HepG2 (cell line): Measurements from ENCODE around the gene GLT1D1. TPM values are rescaled to one million over a fixed set of nuclear protein-coding genes. Genes with fewer than 3 reads are reported as not detected.

Experiments
- ATAC-seq: fragments of 200-7000 bp; cut with Tn5 transposase; 3 replicates; pipeline ENCODE4 v1.9.1; 2020; ENCODE audit warnings: mild to moderate bottlenecking, moderate library complexity
- BruUV-seq: library from RNA; stranded (reverse); fragments of 400-500 nt; replicated peaks from 2 replicates; lab custom pipeline; 2021; lab: Mats Ljungman, UMichigan
- CTCF ChIA-PET: fragments of 300-600 bp; formaldehyde crosslinking; extraction: SDS; loops from one replicate; lab custom pipeline; 2021; ENCODE audit warnings: low total read pairs, inconsistent platforms, low intra/inter-chr PET ratio; lab: Yijun Ruan, JAX
- POLR2A ChIA-PET: fragments of 350-600 bp; sonication (Branson Sonifier 250); formaldehyde crosslinking; loops from one replicate; lab custom pipeline; 2020; ENCODE audit warnings: antibody characterized with exemption, inconsistent platforms; lab: Yijun Ruan, JAX
- DNase-seq: peaks from one replicate; pipeline ENCODE4 v3.0.0-alpha.2; 2015; ENCODE audit warnings: low spot score
- FAIRE-seq: peaks from 3 replicates; lab custom pipeline; 2011; peaks lifted over from hg19 to GRCh38; lab: Jason Lieb, UNC
- H2AFZ ChIP-seq: one replicate; pipeline ENCODE4 v1.6.1; 2011; ENCODE audit warnings: low read length, inconsistent platforms
- H3K27ac ChIP-seq: fragments of 300-600 bp; 3 replicates; pipeline ENCODE4 v1.8.0; 2011; ENCODE audit warnings: mixed run types, mild to moderate bottlenecking, mixed read lengths, low read length, inconsistent platforms; ENCODE audit not compliant: insufficient read depth; ENCODE audit errors: extremely low read length
- H3K27me3 ChIP-seq, 2 experiments: fragments of 200-600 bp in 1 of 2; 2 replicates in 1 of 2; 3 replicates in 1 of 2; pipeline versions ENCODE4 v1.6.0 to v1.8.0; 2011; ENCODE audit warnings: low read length in 2 of 2, mild to moderate bottlenecking in 2 of 2, moderate library complexity in 2 of 2, inconsistent platforms in 1 of 2; ENCODE audit not compliant: insufficient read depth in 2 of 2, control insufficient read depth in 1 of 2
- H3K36me3 ChIP-seq, 2 experiments: fragments of 200-600 bp in 1 of 2; replicated peaks in 1 of 2; 2 replicates in 1 of 2; 3 replicates in 1 of 2; pipeline versions ENCODE4 v1.5.1 to v1.8.0; 2011; ENCODE audit warnings: low read length in 2 of 2, inconsistent platforms in 1 of 2; ENCODE audit not compliant: insufficient read depth in 2 of 2, control insufficient read depth in 1 of 2
- H3K4me1 ChIP-seq: 2 replicates; pipeline ENCODE4 v1.5.1; 2012; ENCODE audit warnings: low read length, inconsistent platforms; ENCODE audit not compliant: insufficient read depth
- H3K4me2 ChIP-seq: 2 replicates; pipeline ENCODE4 v1.6.0; 2011; ENCODE audit warnings: low read depth, low read length, inconsistent platforms
- H3K4me3 ChIP-seq, 3 experiments: fragments of 200-600 bp in 1 of 3; sonication (generic), shearing (Covaris generic) in 1 of 3; replicated peaks in 1 of 3; 2 replicates each; pipeline ENCODE4 v1.5.1; 2011 to 2016; ENCODE audit warnings: low read length in 3 of 3, inconsistent platforms in 2 of 3, low read depth in 2 of 3, mild to moderate bottlenecking in 2 of 3, control low read depth in 1 of 3, mixed read lengths in 1 of 3; ENCODE audit not compliant: insufficient read depth in 1 of 3
- H3K79me2 ChIP-seq: one replicate; pipeline ENCODE4 v1.6.1; 2011; ENCODE audit warnings: low read length, inconsistent platforms; ENCODE audit not compliant: insufficient read depth
- H3K9ac ChIP-seq: 2 replicates; pipeline ENCODE4 v1.6.0; 2011; ENCODE audit warnings: mild to moderate bottlenecking, low read depth, low read length, inconsistent platforms; ENCODE audit not compliant: insufficient read depth
- H3K9me3 ChIP-seq: 2 replicates; pipeline ENCODE4 v1.5.1; 2012; ENCODE audit warnings: mild to moderate bottlenecking, low read length
- H4K20me1 ChIP-seq: 2 replicates; pipeline ENCODE4 v1.6.0; 2011; ENCODE audit warnings: inconsistent platforms, mild to moderate bottlenecking, low read length, moderate library complexity; ENCODE audit not compliant: insufficient read depth
- ETS1 ChIP-seq: sonication (generic); formaldehyde crosslinking; IDR thresholded peaks from 2 replicates; pipeline ENCODE4 v1.4.0; 2020; ENCODE audit warnings: missing genetic modification reagents
- GTF2F1 ChIP-seq: fragments of 150-350 bp; IDR thresholded peaks from 2 replicates; pipeline ENCODE4 v1.6.1; 2014; ENCODE audit warnings: low read length
- GZF1 ChIP-seq: sonication (generic); formaldehyde crosslinking; IDR thresholded peaks from 2 replicates; pipeline ENCODE4 v1.5.1; 2020; ENCODE audit warnings: mild to moderate bottlenecking, missing genetic modification reagents
- RARA ChIP-seq: IDR thresholded peaks from 2 replicates; pipeline ENCODE4 v1.6.1; 2016; ENCODE audit warnings: missing genetic modification reagents, missing compliant biosample characterization
- RELA ChIP-seq: sonication (generic); formaldehyde crosslinking; IDR thresholded peaks from 2 replicates; pipeline ENCODE4 v1.4.0; 2020; ENCODE audit warnings: missing genetic modification reagents
- ZNF639 ChIP-seq: conservative IDR thresholded peaks from 2 replicates; pipeline ENCODE4 v1.6.1; 2018; ENCODE audit warnings: missing genetic modification reagents
- whole genome bisulfite sequencing: methylation state at CpG from one replicate; pipeline ENCODE4 v1.1.6; 2017; ENCODE audit warnings: low lambda C conversion rate; 5-methylcytosine and 5-hydroxymethylcytosine counted together
- in situ Hi-C: cut with HindIII; loops from 2 replicates; pipeline ENCODE4 v1.10.0; 2017; ENCODE audit warnings: low pct_unique_long_range_greater_than_20kb; ENCODE audit not compliant: extremely low pct_ligation_motif_present
- intact Hi-C: fragments of 100-400 bp; cut with micrococcal nuclease; formaldehyde crosslinking; loops from one replicate; pipeline ENCODE4 v1.10.0; 2022; ENCODE audit not compliant: unreplicated experiment
- polyA plus RNA-seq, 8 experiments: library from polyadenylated mRNA; depleted of rRNA in 3 of 8; stranded (reverse) in 7 of 8; unstranded in 1 of 8; fragments of >200 nt; fragmentation: Illumina TruSeq in 4 of 8; extraction: Trizol in 4 of 8; gene quantifications; 2 replicates each; pipeline versions ENCODE4 v1.2.1 to v1.2.3, GENCODE V29; 2011 to 2016; ENCODE audit warnings: low read depth in 4 of 8, missing spikeins in 1 of 8, mixed read lengths in 1 of 8; ENCODE audit not compliant: insufficient read depth in 1 of 8
- total RNA-seq, 5 experiments: library from RNA; depleted of rRNA; stranded (reverse); fragments of >200 nt; fragmentation: Illumina TruSeq; extraction: Trizol; gene quantifications; 2 replicates each; pipeline ENCODE4 v1.2.3, GENCODE V29; 2016; ENCODE audit warnings: low read depth in 1 of 5
- TF ChIP-seq, protein P1 (sequence below): sonication (generic); formaldehyde crosslinking; IDR thresholded peaks from 2 replicates; pipeline ENCODE4 v1.5.0; 2020; ENCODE audit warnings: mild to moderate bottlenecking, missing genetic modification reagents
- TF ChIP-seq, protein P2 (sequence below): sonication (generic); formaldehyde crosslinking; IDR thresholded peaks from 2 replicates; pipeline ENCODE4 v1.4.0; 2020; ENCODE audit warnings: missing genetic modification reagents
- TF ChIP-seq, protein P3 (sequence below): sonication (generic); formaldehyde crosslinking; IDR thresholded peaks from 2 replicates; pipeline ENCODE4 v1.4.0; 2020; ENCODE audit warnings: missing genetic modification reagents, mild to moderate bottlenecking, borderline replicate concordance

The GLT1D1 gene
- total and polyA plus RNA-seq, 2 of the 13 experiments (the other 11 are each of a cell fraction or from before 2014, with no cell fraction given), result 0.09 to 0.17 TPM

DNA sequence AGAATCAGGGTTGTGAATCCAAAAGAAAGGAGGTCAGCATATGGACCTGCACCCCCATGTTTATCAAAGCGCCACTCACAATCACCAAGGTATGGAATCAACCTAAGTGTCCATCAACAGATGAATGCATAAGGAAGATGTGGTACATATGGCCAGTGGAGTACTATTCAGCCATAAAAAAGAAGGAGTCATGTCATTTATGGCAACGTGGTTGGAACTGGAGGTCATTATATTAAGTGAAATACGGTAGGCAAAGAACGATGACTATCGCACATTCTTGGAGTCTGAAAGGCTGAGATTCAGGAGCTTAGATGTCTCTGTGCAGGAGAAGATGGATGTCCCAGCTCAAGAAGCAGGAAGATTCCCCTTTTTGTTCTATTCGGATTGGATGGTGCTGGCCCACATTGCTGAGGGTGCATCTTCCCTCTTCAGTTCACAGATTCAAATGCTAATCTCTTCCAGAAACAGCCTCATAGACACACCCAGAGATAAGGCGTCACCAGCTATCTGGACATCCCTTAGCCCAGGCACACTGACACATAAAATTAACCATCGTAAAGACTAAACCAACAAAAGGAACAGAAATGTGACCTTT is 108.1 kb downstream of the GLT1D1 start:
- Histone ChIP-seq H3K9me3 (0 out of 2 replicates have a peak, but pooled peaks cover 8% of the 10 kb centered on the region), H3K36me3 (no peaks in the 10 kb centered on the region), H3K79me2 (no peaks in the 10 kb centered on the region), H3K27ac (no peak overlapping the region), H3K4me3 (no peak overlapping the region), H4K20me1 (no peaks in the 10 kb centered on the region), H3K4me1 (no peaks in the 10 kb centered on the region), H3K27me3 (peaks cover 0 to 5% of the 10 kb centered on the region in 2 experiments; a peak in 2 of 5 replicates), H3K9ac (no peak overlapping the region), H3K4me2 (no peak overlapping the region), H2AFZ (no peak overlapping the region)
- intact Hi-C loops, result no loop called here
- in situ Hi-C loops, result no loop called here
- WGBS, result 26% methylated on average over 8 of the region's 8 CpGs
- ChIA-PET POLR2A (no interaction called here), CTCF (no interaction called here)
- FAIRE-seq (no peak), ATAC-seq (no peak), DNase-seq (no peak)
- no peak for TF ChIP-seq RARA (CRISPR knock-in tag)
- TF ChIP-seq RELA (CRISPR knock-in tag), result no peak
- no peak for TF ChIP-seq GTF2F1
- peak; percentile 99 for TF ChIP-seq GZF1 (CRISPR knock-in tag)
- TF ChIP-seq ZNF639 (CRISPR knock-in tag), result no peak
- BruUV-seq, result no TSS peak

- CTCF ChIA-PET, result no interaction called here
- H3K27me3 ChIP-seq, result peaks cover 0 to 5% of the 10 kb centered on the region in 2 experiments; a peak in 2 of 5 replicates
- TF ChIP-seq, protein P1, sequence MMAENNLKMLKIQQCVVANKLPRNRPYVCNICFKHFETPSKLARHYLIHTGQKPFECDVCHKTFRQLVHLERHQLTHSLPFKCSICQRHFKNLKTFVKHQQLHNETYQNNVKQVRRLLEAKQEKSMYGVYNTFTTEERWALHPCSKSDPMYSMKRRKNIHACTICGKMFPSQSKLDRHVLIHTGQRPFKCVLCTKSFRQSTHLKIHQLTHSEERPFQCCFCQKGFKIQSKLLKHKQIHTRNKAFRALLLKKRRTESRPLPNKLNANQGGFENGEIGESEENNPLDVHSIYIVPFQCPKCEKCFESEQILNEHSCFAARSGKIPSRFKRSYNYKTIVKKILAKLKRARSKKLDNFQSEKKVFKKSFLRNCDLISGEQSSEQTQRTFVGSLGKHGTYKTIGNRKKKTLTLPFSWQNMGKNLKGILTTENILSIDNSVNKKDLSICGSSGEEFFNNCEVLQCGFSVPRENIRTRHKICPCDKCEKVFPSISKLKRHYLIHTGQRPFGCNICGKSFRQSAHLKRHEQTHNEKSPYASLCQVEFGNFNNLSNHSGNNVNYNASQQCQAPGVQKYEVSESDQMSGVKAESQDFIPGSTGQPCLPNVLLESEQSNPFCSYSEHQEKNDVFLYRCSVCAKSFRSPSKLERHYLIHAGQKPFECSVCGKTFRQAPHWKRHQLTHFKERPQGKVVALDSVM (CRISPR knock-in tag), result no peak
- TF ChIP-seq, protein P2, sequence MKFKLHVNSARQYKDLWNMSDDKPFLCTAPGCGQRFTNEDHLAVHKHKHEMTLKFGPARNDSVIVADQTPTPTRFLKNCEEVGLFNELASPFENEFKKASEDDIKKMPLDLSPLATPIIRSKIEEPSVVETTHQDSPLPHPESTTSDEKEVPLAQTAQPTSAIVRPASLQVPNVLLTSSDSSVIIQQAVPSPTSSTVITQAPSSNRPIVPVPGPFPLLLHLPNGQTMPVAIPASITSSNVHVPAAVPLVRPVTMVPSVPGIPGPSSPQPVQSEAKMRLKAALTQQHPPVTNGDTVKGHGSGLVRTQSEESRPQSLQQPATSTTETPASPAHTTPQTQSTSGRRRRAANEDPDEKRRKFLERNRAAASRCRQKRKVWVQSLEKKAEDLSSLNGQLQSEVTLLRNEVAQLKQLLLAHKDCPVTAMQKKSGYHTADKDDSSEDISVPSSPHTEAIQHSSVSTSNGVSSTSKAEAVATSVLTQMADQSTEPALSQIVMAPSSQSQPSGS, result no peak
- TF ChIP-seq, protein P3, sequence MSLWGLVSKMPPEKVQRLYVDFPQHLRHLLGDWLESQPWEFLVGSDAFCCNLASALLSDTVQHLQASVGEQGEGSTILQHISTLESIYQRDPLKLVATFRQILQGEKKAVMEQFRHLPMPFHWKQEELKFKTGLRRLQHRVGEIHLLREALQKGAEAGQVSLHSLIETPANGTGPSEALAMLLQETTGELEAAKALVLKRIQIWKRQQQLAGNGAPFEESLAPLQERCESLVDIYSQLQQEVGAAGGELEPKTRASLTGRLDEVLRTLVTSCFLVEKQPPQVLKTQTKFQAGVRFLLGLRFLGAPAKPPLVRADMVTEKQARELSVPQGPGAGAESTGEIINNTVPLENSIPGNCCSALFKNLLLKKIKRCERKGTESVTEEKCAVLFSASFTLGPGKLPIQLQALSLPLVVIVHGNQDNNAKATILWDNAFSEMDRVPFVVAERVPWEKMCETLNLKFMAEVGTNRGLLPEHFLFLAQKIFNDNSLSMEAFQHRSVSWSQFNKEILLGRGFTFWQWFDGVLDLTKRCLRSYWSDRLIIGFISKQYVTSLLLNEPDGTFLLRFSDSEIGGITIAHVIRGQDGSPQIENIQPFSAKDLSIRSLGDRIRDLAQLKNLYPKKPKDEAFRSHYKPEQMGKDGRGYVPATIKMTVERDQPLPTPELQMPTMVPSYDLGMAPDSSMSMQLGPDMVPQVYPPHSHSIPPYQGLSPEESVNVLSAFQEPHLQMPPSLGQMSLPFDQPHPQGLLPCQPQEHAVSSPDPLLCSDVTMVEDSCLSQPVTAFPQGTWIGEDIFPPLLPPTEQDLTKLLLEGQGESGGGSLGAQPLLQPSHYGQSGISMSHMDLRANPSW (CRISPR knock-in tag), result no peak
- no peak for TF ChIP-seq ETS1 (CRISPR knock-in tag)
Observed at GRCh38 chr12:128961957-128962356, 108.7 kb downstream of the GLT1D1 start.

More at GRCh38 chr12:128961957-128962356, 108.7 kb downstream of the GLT1D1 start:
- POLR2A ChIA-PET, result no interaction called here
- H3K36me3 ChIP-seq, result no peaks in the 10 kb centered on the region
- ATAC-seq (no peak), DNase-seq (no peak), FAIRE-seq (no peak)
- 0 out of 2 replicates have a peak, but pooled peaks cover 8% of the 10 kb centered on the region for H3K9me3 ChIP-seq
- H3K79me2 ChIP-seq, result no peaks in the 10 kb centered on the region
- in situ Hi-C loops, result no loop called here
- intact Hi-C loops, result no loop called here
- H3K4me3 ChIP-seq, result no peak overlapping the region
- BruUV-seq, result no TSS peak
- H3K4me2 ChIP-seq, result no peak overlapping the region
- no peaks in the 10 kb centered on the region for H4K20me1 ChIP-seq
- H3K4me1 ChIP-seq, result no peaks in the 10 kb centered on the region
- WGBS, result 56% methylated on average over 8 of the region's 11 CpGs
- H2AFZ ChIP-seq, result no peak overlapping the region
- H3K27ac ChIP-seq, result no peak overlapping the region
- H3K9ac ChIP-seq, result no peak overlapping the region
